ENCODE results near the gene PPP1R14D.

DNA sequence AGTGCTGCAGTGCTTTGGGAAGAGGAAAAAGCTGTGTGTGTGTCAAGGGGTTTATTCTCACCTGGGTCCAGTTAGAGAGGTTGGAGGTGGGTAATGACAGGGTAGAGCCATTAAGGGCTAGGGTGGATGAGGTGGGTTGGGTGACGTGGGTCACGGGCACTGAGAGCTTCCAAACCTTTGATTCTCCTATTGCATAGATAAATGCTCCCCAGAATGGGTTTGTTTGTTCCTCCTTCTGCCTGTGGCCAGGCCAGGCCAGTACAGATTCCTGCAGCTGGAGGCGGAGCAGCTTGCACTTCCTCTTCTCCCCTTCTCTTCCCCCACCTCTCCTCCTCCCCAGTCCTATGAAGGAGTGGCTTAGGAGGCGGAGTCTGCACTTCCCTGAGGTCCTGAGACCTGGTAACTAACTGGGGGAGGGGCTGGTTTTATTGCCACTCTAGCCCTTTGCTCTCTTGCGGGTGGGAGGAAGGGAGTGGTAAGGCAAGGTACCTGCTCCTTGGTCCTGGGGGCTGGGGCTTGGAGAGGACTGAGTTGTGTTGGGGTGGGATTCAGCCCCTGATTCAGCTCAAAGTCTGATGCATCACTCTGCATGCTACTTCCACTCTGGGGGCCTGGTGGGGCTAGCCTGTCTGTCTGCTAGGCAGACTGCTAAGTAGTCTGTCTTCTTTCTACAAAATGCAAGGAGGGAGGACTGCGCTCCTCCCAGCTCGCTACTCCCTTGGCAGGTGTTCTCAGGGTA, 18.9 kb upstream of the PPP1R14D start:
- TF ChIP-seq, protein P1, sequence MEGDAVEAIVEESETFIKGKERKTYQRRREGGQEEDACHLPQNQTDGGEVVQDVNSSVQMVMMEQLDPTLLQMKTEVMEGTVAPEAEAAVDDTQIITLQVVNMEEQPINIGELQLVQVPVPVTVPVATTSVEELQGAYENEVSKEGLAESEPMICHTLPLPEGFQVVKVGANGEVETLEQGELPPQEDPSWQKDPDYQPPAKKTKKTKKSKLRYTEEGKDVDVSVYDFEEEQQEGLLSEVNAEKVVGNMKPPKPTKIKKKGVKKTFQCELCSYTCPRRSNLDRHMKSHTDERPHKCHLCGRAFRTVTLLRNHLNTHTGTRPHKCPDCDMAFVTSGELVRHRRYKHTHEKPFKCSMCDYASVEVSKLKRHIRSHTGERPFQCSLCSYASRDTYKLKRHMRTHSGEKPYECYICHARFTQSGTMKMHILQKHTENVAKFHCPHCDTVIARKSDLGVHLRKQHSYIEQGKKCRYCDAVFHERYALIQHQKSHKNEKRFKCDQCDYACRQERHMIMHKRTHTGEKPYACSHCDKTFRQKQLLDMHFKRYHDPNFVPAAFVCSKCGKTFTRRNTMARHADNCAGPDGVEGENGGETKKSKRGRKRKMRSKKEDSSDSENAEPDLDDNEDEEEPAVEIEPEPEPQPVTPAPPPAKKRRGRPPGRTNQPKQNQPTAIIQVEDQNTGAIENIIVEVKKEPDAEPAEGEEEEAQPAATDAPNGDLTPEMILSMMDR (IDR thresholded peaks at IDR 0.05) = no peak
- no peak for TF ChIP-seq EZH2phosphoT487 (IDR thresholded peaks at IDR 0.05)

Measured in neural progenitor cell (in vitro differentiated cells).